CD4-positive, alpha-beta T cell treated with Interleukin-15 for 4 hours (primary cell): ENCODE data around the gene SLC1A4.
"Not testable (repeated sequence)": the region's sequence is repeated elsewhere in the genome, so short reads cannot be mapped to it uniquely, and the experiment has no call there.

ENCODE experiments used
- DNase-seq: peaks from one replicate; pipeline ENCODE4 v3.0.0-alpha.2; 2020; ENCODE audit warnings: low spot score

Gene SLC1A4

DNA sequence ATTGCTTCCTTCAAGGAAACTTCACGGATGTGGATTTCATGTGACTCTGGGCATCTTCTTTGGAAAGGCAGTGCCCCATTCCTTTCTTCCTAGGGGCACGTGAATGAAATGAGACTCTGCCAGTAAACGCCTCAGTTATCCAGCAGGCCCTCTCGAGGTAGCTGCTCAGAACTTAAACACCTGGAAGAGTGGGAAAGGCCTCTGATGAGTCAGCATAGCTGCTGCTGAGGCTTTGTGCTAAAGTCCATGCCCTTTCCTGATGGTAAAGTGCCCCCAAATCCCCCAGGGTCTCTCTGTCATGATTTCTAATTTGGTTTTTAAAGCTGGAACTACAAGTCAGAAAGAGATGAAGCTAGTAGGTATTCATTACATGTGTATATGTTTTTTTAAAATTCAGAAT lies 3.8 kb downstream of the SLC1A4 start:
- no peak for DNase-seq

DNA sequence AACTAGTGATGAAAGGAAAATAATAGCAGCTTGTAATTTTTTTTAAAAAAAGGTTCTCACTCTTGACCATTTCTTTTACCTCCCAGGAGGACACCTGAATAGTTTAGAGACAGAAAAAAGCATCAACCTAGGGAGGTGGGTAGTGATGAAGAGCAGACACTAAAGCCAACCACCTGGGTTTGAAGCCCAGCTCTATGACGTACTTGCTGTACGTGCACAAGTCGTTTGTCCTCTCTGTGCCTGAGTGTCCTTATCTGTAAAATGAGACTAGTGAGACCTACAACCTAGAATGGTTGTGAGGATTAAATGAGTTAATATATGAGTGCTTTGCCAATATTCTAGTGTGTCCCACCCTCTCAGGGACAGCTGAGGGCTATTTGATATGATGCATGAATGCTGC lies 5.8 kb downstream of the SLC1A4 start:
- DNase-seq, result no peak

DNA sequence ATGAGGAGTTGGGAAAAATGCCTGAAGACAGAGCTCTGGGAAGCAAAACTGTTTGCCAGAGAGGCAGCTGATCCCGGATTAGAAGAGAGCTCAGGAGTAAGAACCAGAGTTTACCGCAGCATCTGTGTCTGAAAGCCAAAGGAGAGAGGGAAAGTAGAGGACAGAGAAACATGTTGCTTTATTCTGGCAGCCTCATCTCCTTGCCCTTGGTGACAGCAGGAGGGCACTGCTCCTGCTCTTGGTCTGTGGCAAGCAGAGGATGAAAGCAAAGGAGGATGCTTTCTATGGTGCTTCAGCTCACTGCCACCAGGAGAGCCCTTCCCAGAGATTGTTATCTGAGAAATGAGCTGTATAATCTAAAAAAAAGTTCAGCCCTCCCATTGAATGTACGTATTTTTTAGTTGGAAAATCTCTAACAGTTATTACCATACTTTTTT lies 7.7 kb downstream of the SLC1A4 start:
- no peak for DNase-seq

DNA sequence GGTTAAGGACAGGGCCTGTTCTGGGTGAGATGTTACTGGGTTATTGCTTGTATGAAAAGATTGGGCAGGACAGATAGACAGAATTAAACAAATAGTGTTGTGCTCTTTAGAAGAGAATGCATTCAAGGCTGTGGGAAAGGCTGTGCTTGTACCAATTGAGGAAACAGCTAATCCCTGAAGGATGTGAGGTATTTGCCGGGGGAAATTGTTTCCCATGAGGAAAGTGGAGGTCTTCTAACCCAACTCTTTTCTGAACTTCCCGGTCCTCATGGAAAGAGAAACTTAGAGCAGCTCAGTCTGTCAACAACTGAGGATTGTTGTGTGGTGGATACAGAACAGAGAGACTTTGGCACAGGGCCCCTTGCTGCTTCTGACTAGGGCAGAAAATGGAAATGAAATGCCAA lies 9.5 kb downstream of the SLC1A4 start:
- DNase-seq, result no peak

DNA sequence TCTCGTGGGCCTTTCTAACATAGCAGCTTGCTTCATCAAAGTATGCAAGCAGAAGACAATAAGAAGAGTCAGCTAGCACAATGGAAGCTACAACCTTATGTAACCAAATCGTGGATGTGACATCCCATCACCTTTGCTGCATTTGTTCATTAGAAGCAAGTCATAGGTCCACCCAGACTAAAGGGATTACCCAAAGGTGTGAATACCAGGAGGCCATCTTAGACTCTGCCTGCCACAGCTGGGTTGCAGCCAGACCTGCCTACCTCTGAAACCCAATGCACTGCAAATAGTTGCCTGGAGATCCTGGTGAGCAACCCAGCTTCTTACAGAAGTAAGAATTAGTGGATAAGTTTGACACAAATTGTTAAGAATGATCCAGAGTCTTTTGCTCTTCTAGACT lies 10.6 kb downstream of the SLC1A4 start:
- no peak for DNase-seq

DNA sequence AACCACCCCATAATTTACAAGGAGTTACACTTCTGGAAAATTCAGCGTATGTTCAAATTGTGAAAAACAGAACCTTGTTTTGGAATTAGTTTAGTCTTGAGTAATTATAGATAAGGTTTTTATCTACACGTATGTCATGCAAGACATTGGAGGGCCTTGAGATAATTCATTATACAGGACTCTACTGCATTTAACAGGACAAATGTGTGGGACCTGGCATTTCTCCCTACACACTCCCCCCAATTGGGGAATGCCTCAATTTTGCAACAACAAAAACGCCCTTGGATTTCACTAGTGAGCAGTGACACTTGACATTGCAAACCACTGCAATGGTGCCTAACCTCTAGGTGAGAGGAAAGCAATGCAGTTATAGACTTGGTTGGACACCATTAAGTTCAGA lies 11.4 kb downstream of the SLC1A4 start:
- DNase-seq, result no peak

DNA sequence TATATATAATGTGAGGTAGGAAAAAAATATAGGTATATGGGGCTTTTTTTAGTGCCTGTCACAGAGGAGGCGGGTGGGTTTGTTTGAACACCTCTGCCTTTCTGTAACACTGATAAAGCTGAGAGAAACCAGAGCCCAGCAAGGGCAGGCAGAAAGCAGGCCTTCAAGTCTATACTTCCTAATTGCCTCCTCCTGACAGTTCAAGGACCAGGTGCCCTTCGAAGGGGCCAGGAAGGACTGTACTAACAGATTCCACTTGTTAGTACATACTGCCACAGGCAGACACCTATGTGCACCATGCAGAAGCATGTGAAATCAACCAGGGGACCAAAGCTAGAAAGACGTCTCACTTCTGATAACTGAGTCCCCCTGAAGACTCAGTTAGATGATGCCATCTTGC lies 13.8 kb downstream of the SLC1A4 start:
- no peak for DNase-seq

DNA sequence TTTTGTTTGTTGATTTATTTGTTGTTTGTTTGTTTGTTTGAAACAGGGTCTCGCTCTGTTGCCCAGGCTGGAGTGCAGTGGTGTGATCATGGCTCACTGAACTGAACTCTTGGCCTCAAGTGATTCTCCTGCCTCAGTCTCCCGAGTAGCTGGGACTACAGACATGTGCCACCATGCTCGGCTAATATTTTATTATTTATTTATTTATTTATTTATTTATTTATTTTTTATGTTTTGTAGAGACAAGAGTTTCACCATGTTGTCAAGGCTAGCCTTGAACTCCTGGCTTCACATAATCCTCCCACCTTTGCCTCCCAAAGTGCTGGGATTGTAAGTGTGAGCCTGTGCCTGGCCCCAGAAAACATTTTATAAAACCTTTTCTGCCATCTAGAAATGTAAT lies 15.0 kb downstream of the SLC1A4 start:
- not testable (repeated sequence) for DNase-seq

DNA sequence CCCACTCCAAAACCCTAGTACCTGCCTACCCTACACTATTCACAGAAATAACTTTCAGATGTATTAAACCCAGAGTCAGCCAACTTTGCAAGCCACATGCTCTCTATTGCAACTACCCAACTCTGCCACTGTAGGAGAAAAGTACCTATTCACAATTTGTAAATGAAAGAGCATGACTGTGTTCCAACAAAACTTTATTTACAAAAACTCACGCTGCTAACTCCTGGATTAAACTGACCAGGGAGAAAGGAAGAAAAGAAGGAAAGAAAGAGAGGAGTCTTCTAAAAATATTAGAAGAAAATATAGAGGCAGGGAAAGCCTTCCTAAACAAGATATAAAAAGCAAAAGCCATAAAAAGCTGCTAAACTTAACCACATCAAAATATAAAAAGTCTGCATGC lies 24.6 kb downstream of the SLC1A4 start:
- no peak for DNase-seq

DNA sequence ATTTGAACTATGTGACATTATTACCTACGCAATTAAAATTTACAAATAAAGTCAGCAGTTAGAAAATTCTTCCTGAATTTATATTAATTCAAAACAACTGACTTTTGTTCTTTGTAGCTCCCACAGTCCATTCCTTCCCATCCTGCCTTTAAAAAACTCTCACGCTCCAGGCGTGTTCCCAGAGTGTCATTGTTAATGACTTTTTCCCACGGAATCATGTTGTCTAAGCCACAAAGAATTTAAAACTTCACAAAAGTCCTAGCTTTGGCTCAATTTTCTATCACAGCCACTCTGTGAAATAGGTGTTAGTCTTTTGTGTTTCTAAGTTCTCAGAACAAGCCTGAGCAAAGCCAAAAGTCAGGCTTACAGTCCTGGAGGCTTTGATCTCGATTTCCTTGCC lies 26.5 kb downstream of the SLC1A4 start:
- no peak for DNase-seq

DNA sequence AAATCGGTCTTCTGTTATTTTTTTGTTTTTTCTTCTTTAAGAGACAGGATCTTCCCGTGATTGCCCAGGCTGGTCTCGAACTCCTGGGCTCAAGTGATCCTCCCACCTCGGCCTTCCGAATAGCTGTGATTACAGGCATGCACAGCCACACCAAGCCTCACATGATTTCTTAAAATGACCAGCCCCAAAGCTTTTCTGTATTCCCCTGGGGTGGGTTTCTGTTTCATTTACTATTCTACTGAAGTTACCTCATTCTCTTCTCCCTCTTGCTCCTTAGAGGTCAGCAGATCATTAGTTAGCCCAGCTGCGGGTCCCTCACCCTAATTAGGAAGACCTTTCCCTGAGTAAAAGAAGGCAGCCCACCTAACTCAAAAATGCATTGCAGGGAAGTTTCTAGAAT lies 27.6 kb downstream of the SLC1A4 start:
- no peak for DNase-seq

DNA sequence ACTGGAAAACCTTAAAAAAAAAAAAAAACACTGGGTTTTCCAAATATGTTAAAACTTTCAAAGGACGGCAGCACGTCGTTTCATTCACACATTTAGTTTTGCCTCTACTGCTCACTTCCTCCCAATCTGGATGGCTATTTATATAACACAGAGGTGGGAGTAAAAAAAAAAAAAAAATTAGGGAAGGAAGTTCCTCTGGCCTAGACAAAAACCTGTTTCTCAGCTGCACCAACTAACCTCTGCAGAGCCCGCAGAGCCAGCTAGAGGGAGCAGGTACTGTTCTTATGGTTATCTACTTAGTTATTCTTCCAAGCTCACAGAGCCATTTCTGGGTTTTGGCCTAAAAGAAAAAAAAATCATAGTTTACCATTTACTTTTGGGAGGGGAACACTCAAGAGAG lies 28.1 kb downstream of the SLC1A4 start:
- no peak for DNase-seq

DNA sequence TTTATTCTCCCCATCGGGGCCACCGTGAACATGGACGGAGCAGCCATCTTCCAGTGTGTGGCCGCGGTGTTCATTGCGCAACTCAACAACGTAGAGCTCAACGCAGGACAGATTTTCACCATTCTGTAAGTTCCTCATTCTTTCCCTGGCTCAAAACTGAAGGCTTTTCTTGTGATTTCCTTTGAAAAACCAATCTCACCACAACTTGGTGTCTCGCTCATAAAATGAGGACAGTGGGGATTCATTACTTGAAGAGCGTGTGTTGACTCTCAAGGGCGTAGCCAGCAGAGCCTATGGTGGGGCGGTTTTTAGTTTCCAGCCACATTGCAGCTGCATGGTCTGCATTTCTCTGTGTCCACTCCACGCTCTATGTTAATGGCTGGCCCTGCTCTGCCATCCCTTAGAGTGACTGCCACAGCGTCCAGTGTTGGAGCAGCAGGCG lies 29.0 kb downstream of the SLC1A4 start:
- DNase-seq, result no peak

DNA sequence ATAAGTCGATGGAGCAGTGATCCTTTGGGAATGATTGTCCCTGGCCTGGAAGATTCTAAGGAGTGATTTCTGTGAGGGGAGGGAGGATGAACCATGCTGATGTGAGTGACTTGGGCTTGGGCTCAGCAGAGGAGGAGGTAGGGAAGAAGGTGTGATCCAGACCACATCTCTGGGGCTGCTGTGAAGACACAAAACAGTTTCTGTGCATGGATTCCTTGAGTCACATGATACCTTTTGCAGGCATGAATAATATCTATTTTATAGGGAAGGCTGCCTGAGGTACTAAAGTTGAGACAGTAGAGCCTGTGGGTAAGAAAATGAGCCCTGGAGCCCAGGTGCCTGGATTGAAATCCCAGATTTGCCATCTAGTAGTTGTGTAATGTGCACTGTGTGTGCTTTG lies 29.8 kb downstream of the SLC1A4 start:
- no peak for DNase-seq

DNA sequence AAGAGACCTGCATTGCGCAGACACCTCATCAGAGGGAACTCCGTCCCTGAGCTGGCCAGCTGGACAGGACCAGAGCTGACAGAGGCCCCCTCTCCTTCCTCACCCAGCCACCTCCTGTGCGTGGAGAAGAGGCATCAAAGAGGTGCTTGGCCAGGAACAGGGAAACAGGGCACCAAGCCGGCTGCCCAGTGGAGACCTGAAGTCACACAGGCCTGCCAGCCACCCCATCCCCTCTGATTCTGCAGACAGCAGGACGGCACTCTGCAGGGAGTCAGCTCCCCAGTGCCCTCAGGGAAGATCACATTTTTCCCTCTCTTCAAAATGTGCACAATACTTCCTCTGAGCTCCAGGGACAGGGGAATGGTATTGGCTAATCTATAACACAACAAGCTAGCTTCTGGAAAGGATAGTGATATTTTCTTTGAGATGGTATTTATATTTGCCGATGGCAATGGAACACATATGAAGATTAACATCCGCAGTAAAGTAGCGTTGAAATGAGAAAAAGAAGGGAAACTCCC lies 30.5 kb downstream of the SLC1A4 start:
- DNase-seq, result no peak

DNA sequence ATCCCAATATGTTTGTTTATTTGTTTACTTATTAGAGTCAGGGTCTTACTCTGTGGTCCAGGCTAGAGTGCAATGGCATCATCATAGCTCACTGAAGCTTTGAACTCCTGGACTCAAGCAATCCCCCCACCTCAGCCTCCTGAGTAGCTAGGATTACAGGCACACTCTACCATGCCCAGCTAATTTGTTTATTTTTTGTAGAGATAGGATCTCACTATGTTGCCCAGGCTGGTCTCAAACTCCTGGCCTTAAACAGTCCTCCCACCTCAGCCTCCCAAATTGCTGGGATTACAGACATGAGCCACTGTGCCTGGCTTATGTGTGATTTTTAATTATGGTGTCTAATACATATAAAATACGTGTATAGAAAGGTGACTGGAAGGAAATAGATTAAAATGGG lies 31.1 kb downstream of the SLC1A4 start:
- DNase-seq, result not testable (repeated sequence)

DNA sequence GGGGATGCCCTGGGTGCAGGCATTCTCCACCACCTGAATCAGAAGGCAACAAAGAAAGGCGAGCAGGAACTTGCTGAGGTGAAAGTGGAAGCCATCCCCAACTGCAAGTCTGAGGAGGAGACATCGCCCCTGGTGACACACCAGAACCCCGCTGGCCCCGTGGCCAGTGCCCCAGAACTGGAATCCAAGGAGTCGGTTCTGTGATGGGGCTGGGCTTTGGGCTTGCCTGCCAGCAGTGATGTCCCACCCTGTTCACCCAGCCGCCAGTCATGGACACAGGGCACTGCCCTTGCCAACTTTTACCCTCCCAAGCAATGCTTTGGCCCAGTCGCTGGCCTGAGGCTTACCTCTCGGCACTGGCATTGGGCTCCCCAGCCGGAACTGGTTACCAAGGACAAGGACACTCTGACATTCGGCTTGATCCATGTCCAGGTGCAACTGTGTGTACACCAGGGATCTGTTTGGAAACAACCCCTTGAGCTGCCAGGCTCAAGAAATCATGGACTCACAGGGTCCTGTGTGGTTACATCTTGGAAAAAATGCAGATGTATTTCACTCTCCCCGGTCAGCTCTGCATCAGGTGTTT lies 31.8 kb downstream of the SLC1A4 start:
- no peak for DNase-seq

DNA sequence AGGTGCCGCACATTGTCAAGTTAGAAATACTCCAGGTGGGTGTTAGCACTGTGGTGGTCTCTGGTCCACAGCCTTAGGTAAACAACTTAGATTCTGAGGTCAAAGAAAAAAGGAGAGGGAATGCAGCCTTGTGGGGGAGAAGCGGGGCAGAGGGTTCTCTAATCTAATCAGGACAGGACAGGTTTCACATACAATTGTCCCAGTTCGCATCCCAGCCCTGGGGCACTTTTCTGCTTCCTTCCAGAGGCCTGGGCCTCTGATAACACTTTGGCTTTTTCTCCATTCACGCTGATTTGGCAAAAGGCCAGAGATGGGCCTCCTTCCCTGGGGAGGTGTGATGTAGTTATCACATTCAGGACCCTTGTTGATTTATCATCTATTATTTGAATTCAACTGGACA lies 32.5 kb downstream of the SLC1A4 start:
- DNase-seq, result no peak

DNA sequence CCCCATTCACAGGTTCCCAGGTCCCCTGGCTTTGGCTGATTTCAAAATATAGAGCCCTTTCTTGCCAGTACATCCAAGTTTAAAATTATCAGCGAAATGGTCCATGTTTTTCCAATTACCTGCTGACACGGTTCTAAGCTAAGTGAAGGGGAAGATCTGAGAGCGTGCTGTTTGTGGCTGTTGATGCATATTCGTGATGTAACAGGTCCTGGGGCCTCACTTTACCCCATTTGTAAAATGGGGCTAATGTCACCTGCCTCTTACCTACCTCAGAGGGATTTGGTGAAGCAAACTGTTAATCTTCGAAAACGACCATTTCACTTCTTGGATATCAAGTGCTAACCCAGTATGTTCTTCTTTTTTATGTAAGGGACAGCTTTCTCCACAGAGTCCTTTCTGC lies 33.0 kb downstream of the SLC1A4 start:
- DNase-seq, result no peak

DNA sequence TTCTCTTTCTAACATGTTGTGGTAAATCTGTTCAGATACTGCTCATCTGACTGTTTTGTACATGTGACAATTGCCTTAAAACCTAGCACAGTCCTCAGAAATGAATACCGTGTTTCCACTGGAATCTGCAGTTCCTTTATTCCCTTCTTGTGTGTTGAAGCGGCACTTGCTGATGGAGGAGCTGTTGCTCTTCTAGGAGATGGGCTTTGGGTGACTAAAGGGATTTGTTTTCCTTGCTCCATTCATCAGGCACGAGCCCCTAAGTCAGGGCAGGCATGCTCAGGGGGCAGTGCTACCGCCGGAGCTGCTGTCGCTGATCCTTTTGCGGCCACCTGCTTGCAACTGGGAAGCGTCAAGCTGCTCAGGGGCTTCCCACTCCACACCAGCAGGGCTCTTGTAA lies 34.5 kb downstream of the SLC1A4 start:
- DNase-seq, result no peak

DNA sequence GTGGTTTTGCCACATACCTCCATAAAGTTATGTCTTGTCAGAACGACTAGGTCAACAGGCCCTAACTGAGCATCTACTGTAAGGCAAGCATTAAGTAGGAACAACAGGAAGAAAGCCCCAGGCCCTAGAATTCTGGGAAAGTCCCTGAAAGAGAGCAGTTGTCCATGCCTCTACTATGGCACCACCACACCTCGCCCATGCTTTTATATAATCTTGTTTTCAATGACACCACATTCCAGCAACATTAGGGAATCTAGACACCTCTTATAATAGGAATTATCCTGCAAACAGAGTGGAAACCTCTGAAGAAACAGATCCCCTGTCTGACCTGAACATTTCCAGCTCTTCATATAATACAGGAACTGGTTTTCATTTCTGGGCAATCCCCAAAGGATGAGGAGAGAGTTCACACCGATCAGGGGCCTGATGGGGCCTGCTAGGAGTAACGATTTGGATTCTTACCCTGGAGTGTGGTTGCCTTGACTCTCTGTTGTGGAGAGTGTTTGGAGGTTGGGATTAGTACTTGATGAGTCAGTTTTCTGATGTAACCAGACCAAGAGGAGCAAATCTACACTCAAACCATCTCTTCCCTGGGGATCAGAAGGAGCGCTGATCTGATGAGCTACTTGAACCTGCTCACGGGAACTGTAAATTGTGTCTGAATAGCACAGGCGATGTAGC lies 35.1 kb downstream of the SLC1A4 start:
- no peak for DNase-seq

DNA sequence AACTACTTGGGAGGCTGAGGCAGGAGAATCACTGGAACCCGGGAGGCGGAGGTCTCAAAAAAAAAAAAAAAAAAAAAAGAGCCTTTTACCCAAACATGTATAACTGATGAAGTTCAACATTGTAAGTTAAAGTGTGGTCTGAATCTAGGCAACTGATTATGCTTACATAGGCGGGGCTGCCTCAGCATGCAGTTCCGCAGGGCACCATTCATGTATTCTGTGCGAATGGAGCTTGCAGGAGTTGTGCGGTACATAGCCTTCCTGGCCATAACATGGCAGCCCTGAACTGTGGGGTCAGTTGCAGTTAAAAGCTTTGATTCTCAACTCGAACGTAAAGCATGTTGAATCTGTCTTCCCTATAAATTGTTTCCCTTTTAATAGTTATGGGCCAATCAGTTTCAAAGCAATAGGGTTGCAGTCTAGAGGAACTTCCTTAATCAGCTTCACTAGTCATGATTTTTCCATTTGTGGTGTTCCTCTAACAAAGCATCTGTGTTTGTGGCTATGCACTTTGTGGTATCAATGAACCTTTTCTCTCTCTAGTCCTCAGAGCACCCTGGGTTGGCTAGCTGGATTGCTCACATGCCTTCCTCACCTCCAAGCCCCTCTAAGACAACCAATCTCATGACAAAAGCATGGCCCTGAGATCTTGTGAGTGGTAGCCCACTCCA lies 36.4 kb downstream of the SLC1A4 start:
- DNase-seq, result no peak

DNA sequence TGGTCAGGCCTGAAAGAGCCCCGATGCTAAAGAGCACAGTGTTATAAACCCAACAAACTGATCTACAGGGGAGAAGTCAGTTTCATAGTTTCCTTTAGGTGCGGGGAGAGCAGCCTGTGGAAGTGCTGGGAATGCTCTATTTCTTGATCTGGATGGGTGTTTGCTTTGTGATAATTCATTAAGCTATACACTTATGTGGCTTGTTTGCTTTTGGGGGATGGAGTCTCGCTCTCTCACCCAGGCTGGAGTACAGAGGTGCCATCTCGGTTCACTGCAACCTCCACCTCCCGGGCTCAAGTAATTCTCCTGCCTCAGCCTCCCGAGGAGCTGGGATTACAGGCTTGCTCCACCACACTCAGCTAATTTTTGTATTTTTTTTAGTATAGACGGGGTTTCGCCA lies 37.0 kb downstream of the SLC1A4 start:
- no peak for DNase-seq
